Gastrocnemius medialis (tissue), 4 donors: Measurements from ENCODE around the gene TM4SF1. TPM values are rescaled to one million over a fixed set of nuclear protein-coding genes. Genes with fewer than 3 reads are reported as not detected.

Source experiments
- ATAC-seq, 2 donors: fragments of 150-250 bp; one replicate each; pipeline ENCODE4 v1.9.1; 2016
- DNase-seq, 2 donors: peaks; one replicate each; pipeline ENCODE4 v3.0.0-alpha.2; 2019
- H3K27ac ChIP-seq, 4 donors: fragments of 200-600 bp; sonication (generic); 1 replicate in 1 of 4; 2 replicates in 3 of 4; pipeline ENCODE4 v1.5.1; 2016 to 2018; ENCODE audit warnings: mild to moderate bottlenecking in 2 of 4, moderate library complexity in 1 of 4
- H3K27me3 ChIP-seq, 3 donors: fragments of 200-600 bp; sonication (generic) in 2 of 3; 1 replicate in 1 of 3; 2 replicates in 2 of 3; pipeline versions ENCODE4 v1.5.1 to v1.6.0; 2016 to 2019; ENCODE audit warnings: mild to moderate bottlenecking in 1 of 3, moderate library complexity in 1 of 3
- H3K36me3 ChIP-seq, 2 donors: fragments of 200-600 bp; sonication (generic) in 1 of 2; one replicate each; pipeline ENCODE4 v1.5.1; 2017 to 2018
- H3K4me1 ChIP-seq, 2 donors: fragments of 200-600 bp; sonication (generic) in 1 of 2; one replicate each; pipeline ENCODE4 v1.5.1; 2016 to 2017; ENCODE audit warnings: mild to moderate bottlenecking in 2 of 2
- H3K4me3 ChIP-seq, 4 donors: fragments of 200-600 bp; sonication (generic) in 3 of 4; 1 replicate in 1 of 4; 2 replicates in 3 of 4; pipeline ENCODE4 v1.5.1; 2016 to 2019; ENCODE audit warnings: mild to moderate bottlenecking in 2 of 4
- H3K9me3 ChIP-seq, 3 donors: fragments of 200-600 bp; sonication (generic) in 2 of 3; 1 replicate in 1 of 3; 2 replicates in 2 of 3; pipeline ENCODE4 v1.5.1; 2016 to 2019
- POLR2A ChIP-seq, 2 donors: fragments of 450-650 bp; IDR thresholded peaks; one replicate each; pipeline ENCODE4 v1.6.1; 2017; ENCODE audit warnings: antibody characterized with exemption in 2 of 2, mild to moderate bottlenecking in 2 of 2, moderate library complexity in 2 of 2
- in situ Hi-C, 4 donors: fragments of 200-750 bp; cut with MboI; loops; one replicate each; pipeline versions ENCODE4 v1.15.0 to v1.8.0; 2017; ENCODE audit warnings: low sequenced_read_pairs in 4 of 4
- intact Hi-C: fragments of 100-400 bp; cut with DNase I; formaldehyde crosslinking; loops from one replicate; pipeline ENCODE4 v1.15.1; 2023; ENCODE audit warnings: low total_unique reads
- total RNA-seq, 4 donors: library from RNA; depleted of rRNA; stranded (reverse); fragments of >200 nt; gene quantifications; one replicate each; pipeline versions ENCODE4 v1.1.0 to v1.2.3, GENCODE V29; 2016
- TF ChIP-seq, protein P1 (sequence below), 5 experiments: fragments of 450-650 bp in 3 of 5; fragments of 200-600 bp in 2 of 5; sonication (generic) in 2 of 5; IDR thresholded peaks in 4 of 5; conservative IDR thresholded peaks in 1 of 5; 1 replicate in 4 of 5; 2 replicates in 1 of 5; pipeline ENCODE4 v1.5.1; 2016 to 2019; ENCODE audit warnings: antibody characterized with exemption in 5 of 5, mild to moderate bottlenecking in 3 of 5, moderate library complexity in 3 of 5

Gene TM4SF1
- total RNA-seq, 4 donors from 2014 or later = 23.0 to 43.8 (median 38.6) TPM

DNA sequence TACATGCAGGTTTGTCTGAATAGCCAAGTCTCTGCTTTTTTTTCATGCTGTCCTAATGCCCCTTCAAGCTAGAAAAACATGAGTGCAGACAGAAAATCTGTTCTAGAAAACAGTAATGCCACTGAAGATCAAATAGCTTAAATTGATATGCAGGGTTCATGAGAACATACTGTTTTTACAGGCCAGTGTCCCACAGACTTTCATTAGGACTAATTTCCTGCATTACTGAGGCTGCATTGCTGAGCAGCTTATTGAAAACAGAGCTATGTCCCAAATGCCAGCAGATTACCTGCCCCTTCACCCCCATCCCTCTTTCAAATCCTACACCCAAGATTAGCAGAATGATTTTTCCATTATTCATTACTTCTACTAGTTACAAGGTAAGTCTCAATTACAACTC lies 44.7 kb downstream of the TM4SF1 start:
- Histone ChIP-seq H3K9me3 (no peaks in the 10 kb centered on the region), H3K4me3 (peak overlapping the region in 3 of 4 donors; percentile 13 to 43 (median 25)), H3K27me3 (no peaks in the 10 kb centered on the region), H3K4me1 (no peaks in the 10 kb centered on the region), H3K36me3 (no peaks in the 10 kb centered on the region), H3K27ac (peak overlapping the region; percentile 31 to 72 (median 58))
- ATAC-seq = no peak
- no peak for DNase-seq
- TF ChIP-seq, protein P1, sequence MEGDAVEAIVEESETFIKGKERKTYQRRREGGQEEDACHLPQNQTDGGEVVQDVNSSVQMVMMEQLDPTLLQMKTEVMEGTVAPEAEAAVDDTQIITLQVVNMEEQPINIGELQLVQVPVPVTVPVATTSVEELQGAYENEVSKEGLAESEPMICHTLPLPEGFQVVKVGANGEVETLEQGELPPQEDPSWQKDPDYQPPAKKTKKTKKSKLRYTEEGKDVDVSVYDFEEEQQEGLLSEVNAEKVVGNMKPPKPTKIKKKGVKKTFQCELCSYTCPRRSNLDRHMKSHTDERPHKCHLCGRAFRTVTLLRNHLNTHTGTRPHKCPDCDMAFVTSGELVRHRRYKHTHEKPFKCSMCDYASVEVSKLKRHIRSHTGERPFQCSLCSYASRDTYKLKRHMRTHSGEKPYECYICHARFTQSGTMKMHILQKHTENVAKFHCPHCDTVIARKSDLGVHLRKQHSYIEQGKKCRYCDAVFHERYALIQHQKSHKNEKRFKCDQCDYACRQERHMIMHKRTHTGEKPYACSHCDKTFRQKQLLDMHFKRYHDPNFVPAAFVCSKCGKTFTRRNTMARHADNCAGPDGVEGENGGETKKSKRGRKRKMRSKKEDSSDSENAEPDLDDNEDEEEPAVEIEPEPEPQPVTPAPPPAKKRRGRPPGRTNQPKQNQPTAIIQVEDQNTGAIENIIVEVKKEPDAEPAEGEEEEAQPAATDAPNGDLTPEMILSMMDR (IDR thresholded peaks at IDR 0.05 in 4 of 5, conservative IDR thresholded peaks at IDR 0.05 in 1 of 5) = no peak
- no peak for TF ChIP-seq POLR2A (IDR thresholded peaks at IDR 0.05)
- intact Hi-C loops = no loop called here
- in situ Hi-C loops = no loop called here

DNA sequence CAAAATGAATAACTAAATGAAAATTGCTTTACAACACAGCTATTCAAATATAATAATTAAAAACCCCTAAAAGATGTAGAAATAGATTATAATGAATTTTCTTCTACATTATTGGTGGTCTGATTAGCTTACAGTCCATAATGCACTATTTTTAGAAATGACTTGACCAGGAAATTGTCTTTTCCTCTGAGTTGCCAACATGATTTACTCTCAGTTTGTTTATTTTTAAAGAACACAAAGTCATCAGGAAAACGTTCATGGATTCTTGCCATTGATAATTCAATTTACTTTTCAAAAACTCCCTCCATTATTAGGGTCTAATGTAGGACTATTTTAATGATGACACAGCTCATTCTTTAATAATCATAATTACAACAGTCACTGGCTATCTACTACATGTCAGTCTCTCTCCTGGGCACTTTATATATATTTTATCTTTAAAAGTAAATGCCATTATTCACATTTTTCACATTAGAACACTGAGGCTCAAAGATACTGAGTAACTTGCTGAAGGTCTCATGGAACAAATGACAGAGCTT lies 45.2 kb downstream of the TM4SF1 start:
- peak overlapping the region; percentile 31 to 72 (median 58) for H3K27ac ChIP-seq
- H3K27me3 ChIP-seq = no peaks in the 10 kb centered on the region
- no peaks in the 10 kb centered on the region for H3K36me3 ChIP-seq
- H3K4me3 ChIP-seq = peak overlapping the region in 3 of 4 donors; percentile 13 to 43 (median 25)
- in situ Hi-C loops (no loop called here), intact Hi-C loops (no loop called here)
- H3K9me3 ChIP-seq = no peaks in the 10 kb centered on the region
- TF ChIP-seq POLR2A (IDR thresholded peaks at IDR 0.05) = no peak
- TF ChIP-seq, protein P1 (IDR thresholded peaks at IDR 0.05 in 4 of 5, conservative IDR thresholded peaks at IDR 0.05 in 1 of 5) = no peak
- H3K4me1 ChIP-seq = no peaks in the 10 kb centered on the region
- no peak for DNase-seq
- ATAC-seq = no peak

DNA sequence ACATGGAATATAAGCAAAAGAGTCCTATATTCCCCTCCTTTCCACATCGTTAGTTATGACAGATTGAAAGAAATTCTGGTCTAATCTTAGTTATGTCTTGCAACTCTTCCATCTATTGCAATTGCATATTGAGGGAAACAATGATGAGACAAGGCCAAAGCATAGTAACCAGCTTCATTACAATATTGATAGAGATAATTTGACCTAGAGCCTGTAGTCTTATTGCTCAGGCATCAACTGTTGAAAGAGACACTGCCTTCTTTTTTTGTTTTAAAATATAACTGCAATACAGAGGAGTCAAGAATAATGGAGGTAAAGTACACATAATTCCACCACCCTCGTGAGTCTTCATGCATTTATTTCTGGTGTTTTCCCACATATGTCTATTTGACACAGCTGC lies 46.1 kb downstream of the TM4SF1 start:
- in situ Hi-C loops = no loop called here
- ATAC-seq (no peak), DNase-seq (no peak)
- no peaks in the 10 kb centered on the region for H3K36me3 ChIP-seq
- no peaks in the 10 kb centered on the region for H3K27me3 ChIP-seq
- no peaks in the 10 kb centered on the region for H3K4me1 ChIP-seq
- TF ChIP-seq, protein P1 (IDR thresholded peaks at IDR 0.05 in 4 of 5, conservative IDR thresholded peaks at IDR 0.05 in 1 of 5) = no peak
- intact Hi-C loops = no loop called here
- peak overlapping the region in 2 of 4 donors; percentile 2 to 65 for H3K27ac ChIP-seq
- H3K4me3 ChIP-seq = peak overlapping the region in 1 of 4 donors; percentile 43
- no peaks in the 10 kb centered on the region for H3K9me3 ChIP-seq

DNA sequence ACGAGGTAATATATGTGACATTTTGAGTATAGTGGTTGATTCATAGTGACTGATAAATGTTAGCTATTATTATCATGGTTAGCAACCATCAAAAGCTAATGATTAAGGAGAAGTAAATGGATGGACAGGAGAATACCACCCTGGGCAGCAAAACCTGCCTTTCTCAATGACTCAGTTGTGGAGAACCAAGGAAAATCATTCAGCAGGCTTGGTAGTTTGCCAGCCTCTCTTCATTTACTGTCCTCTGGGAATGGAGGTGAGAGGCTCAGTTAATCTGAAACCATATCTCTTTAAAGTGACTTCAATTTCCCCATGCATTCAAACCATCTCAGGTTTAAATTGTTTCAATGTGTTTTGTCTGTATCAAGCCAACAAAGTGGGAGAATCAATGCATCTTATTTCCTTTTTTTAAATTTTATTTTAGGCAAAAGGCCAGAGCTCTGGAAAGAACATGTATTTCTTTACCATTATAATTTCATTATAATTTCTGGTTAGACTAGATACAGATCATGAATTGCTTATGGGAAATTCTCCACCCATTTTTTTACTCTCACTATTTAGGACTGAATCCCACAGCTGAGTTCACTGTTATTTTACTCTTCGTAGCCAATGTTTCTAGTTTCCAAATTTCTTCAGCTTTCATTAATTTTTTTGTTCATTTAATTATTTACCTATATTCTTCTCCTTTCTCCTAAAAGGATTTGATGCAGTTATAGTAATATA lies 46.7 kb downstream of the TM4SF1 start:
- H3K27ac ChIP-seq = no peak overlapping the region
- intact Hi-C loops = no loop called here
- ATAC-seq = no peak
- no peak overlapping the region for H3K4me3 ChIP-seq
- H3K4me1 ChIP-seq = no peaks in the 10 kb centered on the region
- no peak for DNase-seq
- in situ Hi-C loops = no loop called here
- H3K36me3 ChIP-seq = no peaks in the 10 kb centered on the region
- H3K27me3 ChIP-seq = no peaks in the 10 kb centered on the region
- H3K9me3 ChIP-seq = no peaks in the 10 kb centered on the region
- no peak for TF ChIP-seq POLR2A (IDR thresholded peaks at IDR 0.05)
- TF ChIP-seq, protein P1 (IDR thresholded peaks at IDR 0.05 in 4 of 5, conservative IDR thresholded peaks at IDR 0.05 in 1 of 5) = no peak
